SKM-1 treated with dmso at 0.1 percent for 144 hours (cell line): ENCODE results near the gene ZNF584.

ENCODE experiments used
- DNase-seq: peaks from one replicate; lab custom pipeline; 2025; ENCODE audit not compliant: unreplicated experiment; lab: John Stamatoyannopoulos, UW

Gene ZNF584

GRCh38 chr19:58460039-58460438 is 51.6 kb downstream of the ZNF584 start:
- no peak for DNase-seq

GRCh38 chr19:58466089-58466759 is 57.8 kb downstream of the ZNF584 start:
- no peak for DNase-seq

GRCh38 chr19:58466760-58467589 is 58.5 kb downstream of the ZNF584 start, which contains the start of gene ZNF324:
Gene ZNF324, plus strand, starts transcription at chr19:58467080. Its CDS starts 2,106 bp downstream, at chr19:58469186.
- DNase-seq: peak; percentile 63
